H9 (cell line): ENCODE measurements around the gene WWC2. TPM values are rescaled to one million over a fixed set of nuclear protein-coding genes. Genes with fewer than 3 reads are reported as not detected.
A peak's percentile ranks its signal among the peaks of the same experiment; 100 is the strongest.

Experiments used
- DNase-seq: peaks from one replicate; pipeline ENCODE4 v3.0.0-alpha.2; 2017
- H2AFZ ChIP-seq: one replicate; pipeline ENCODE4 v1.6.1; 2013; ENCODE audit warnings: mild to moderate bottlenecking, low read length, control low read depth, moderate library complexity
- H2AK5ac ChIP-seq: 2 replicates; pipeline ENCODE4 v1.6.1; 2013; ENCODE audit warnings: low read length, control low read depth, mixed read lengths; ENCODE audit not compliant: insufficient read length
- H2BK120ac ChIP-seq: one replicate; pipeline ENCODE4 v1.6.1; 2013; ENCODE audit warnings: low read depth, mild to moderate bottlenecking, low read length, control low read depth, inconsistent platforms; ENCODE audit not compliant: poor library complexity, severe bottlenecking
- H2BK12ac ChIP-seq: 2 replicates; pipeline ENCODE4 v1.6.1; 2013; ENCODE audit warnings: low read length, control low read depth, mixed read lengths, low read depth; ENCODE audit not compliant: insufficient read length
- H2BK15ac ChIP-seq: 2 replicates; pipeline ENCODE4 v1.6.1; 2013; ENCODE audit warnings: low read depth, low read length, control low read depth
- H2BK20ac ChIP-seq: one replicate; pipeline ENCODE4 v1.6.1; 2013; ENCODE audit warnings: low read depth, mild to moderate bottlenecking, low read length, control low read depth, inconsistent platforms; ENCODE audit not compliant: poor library complexity, severe bottlenecking
- H2BK5ac ChIP-seq: 2 replicates; pipeline ENCODE4 v1.6.1; 2013; ENCODE audit warnings: low read length, control low read depth, mixed read lengths; ENCODE audit not compliant: insufficient read length
- H3K14ac ChIP-seq: 2 replicates; pipeline ENCODE4 v1.6.1; 2013; ENCODE audit warnings: low read length, control low read depth; ENCODE audit not compliant: insufficient read depth
- H3K18ac ChIP-seq: 2 replicates; pipeline ENCODE4 v1.6.1; 2013; ENCODE audit warnings: low read depth, mild to moderate bottlenecking, mixed read lengths, low read length, control low read depth; ENCODE audit not compliant: insufficient read length
- H3K23ac ChIP-seq: 2 replicates; pipeline ENCODE4 v1.6.1; 2013; ENCODE audit warnings: low read length, control low read depth, mixed read lengths, low read depth; ENCODE audit not compliant: insufficient read length
- H3K23me2 ChIP-seq: 2 replicates; pipeline ENCODE4 v1.6.1; 2013; ENCODE audit warnings: low read depth, mild to moderate bottlenecking, mixed read lengths, low read length, control low read depth; ENCODE audit not compliant: insufficient read length, poor library complexity, severe bottlenecking
- H3K27ac ChIP-seq: 2 replicates; pipeline ENCODE4 v1.5.1; 2013; ENCODE audit warnings: low read length, control low read depth, mixed read lengths, low read depth; ENCODE audit not compliant: insufficient read length
- H3K27me3 ChIP-seq: 2 replicates; pipeline ENCODE4 v1.6.1; 2013; ENCODE audit warnings: low read length, control low read depth, inconsistent platforms; ENCODE audit not compliant: insufficient read depth
- H3K4ac ChIP-seq: 2 replicates; pipeline ENCODE4 v1.6.1; 2013; ENCODE audit warnings: low read depth, mild to moderate bottlenecking, control low read depth, inconsistent platforms, low read length, moderate library complexity
- H3K4me1 ChIP-seq: 2 replicates; pipeline ENCODE4 v1.6.1; 2013; ENCODE audit warnings: low read length, control low read depth, inconsistent platforms; ENCODE audit not compliant: insufficient read depth
- H3K4me2 ChIP-seq: 2 replicates; pipeline ENCODE4 v1.6.1; 2013; ENCODE audit warnings: low read length, control low read depth, mixed read lengths; ENCODE audit not compliant: insufficient read length, insufficient read depth
- H3K56ac ChIP-seq: 2 replicates; pipeline ENCODE4 v1.6.1; 2013; ENCODE audit warnings: low read depth, mild to moderate bottlenecking, mixed read lengths, low read length, control low read depth; ENCODE audit not compliant: insufficient read length
- H3K79me1 ChIP-seq: 2 replicates; pipeline ENCODE4 v1.6.1; 2013; ENCODE audit warnings: low read depth, mild to moderate bottlenecking, moderate library complexity, low read length, control low read depth, inconsistent platforms; ENCODE audit not compliant: insufficient read depth, poor library complexity, severe bottlenecking
- H3K79me2 ChIP-seq: 2 replicates; pipeline ENCODE4 v1.6.1; 2013; ENCODE audit warnings: low read length, control low read depth, inconsistent platforms; ENCODE audit not compliant: insufficient read depth
- H3K9ac ChIP-seq: 2 replicates; pipeline ENCODE4 v1.6.1; 2013; ENCODE audit warnings: low read length, control low read depth, mixed read lengths; ENCODE audit not compliant: insufficient read length; ENCODE audit errors: extremely low read depth
- H3K9me3 ChIP-seq: one replicate; pipeline ENCODE4 v1.6.1; 2013; ENCODE audit warnings: low read depth, low read length, inconsistent platforms; ENCODE audit not compliant: control insufficient read depth
- H3T11ph ChIP-seq: one replicate; pipeline ENCODE4 v1.6.1; 2013; ENCODE audit warnings: mild to moderate bottlenecking, low read length, control low read depth, inconsistent platforms
- H4K20me1 ChIP-seq: one replicate; pipeline ENCODE4 v1.6.1; 2013; ENCODE audit not compliant: control insufficient read depth, insufficient read length, insufficient read depth
- H4K5ac ChIP-seq: 2 replicates; pipeline ENCODE4 v1.6.1; 2013; ENCODE audit warnings: low read depth, mild to moderate bottlenecking, mixed read lengths, low read length, control low read depth; ENCODE audit not compliant: insufficient read length
- H4K8ac ChIP-seq: replicated peaks from 2 replicates; pipeline ENCODE4 v1.6.1; 2013; ENCODE audit warnings: low read length, control low read depth, mixed read lengths, low read depth; ENCODE audit not compliant: insufficient read length
- H4K91ac ChIP-seq: 2 replicates; pipeline ENCODE4 v1.6.1; 2013; ENCODE audit warnings: low read depth, mild to moderate bottlenecking, moderate library complexity, mixed read lengths, low read length, control low read depth; ENCODE audit not compliant: insufficient read length
- H3K27ac Mint-ChIP-seq, 3 experiments: 2 replicates in 2 of 3; 3 replicates in 1 of 3; pipeline ENCODE4 v1.8.0; 2020 to 2021; ENCODE audit warnings: mixed read lengths in 3 of 3, mild to moderate bottlenecking in 1 of 3, moderate library complexity in 1 of 3
- H3K27me3 Mint-ChIP-seq: 2 replicates; pipeline ENCODE4 v1.8.0; 2021; ENCODE audit warnings: low read depth, mild to moderate bottlenecking, moderate library complexity, mixed read lengths
- H3K36me3 Mint-ChIP-seq, 3 experiments: 2 replicates in 2 of 3; 3 replicates in 1 of 3; pipeline ENCODE4 v1.8.0; 2020 to 2021; ENCODE audit warnings: low read depth in 3 of 3, mixed read lengths in 3 of 3; ENCODE audit not compliant: insufficient read depth in 1 of 3
- H3K4me1 Mint-ChIP-seq, 2 experiments: 2 replicates each; pipeline ENCODE4 v1.8.0; 2020; ENCODE audit warnings: mixed read lengths in 2 of 2
- H3K4me3 Mint-ChIP-seq, 2 experiments: 2 replicates in 1 of 2; 3 replicates in 1 of 2; pipeline ENCODE4 v1.8.0; 2020 to 2021; ENCODE audit warnings: mild to moderate bottlenecking in 2 of 2, mixed read lengths in 2 of 2, moderate library complexity in 1 of 2
- H3K9me3 Mint-ChIP-seq, 2 experiments: 2 replicates in 1 of 2; 3 replicates in 1 of 2; pipeline ENCODE4 v1.8.0; 2020; ENCODE audit warnings: mild to moderate bottlenecking in 2 of 2, mixed read lengths in 2 of 2, moderate library complexity in 1 of 2
- total RNA-seq: library from RNA; stranded (reverse); gene quantifications from 2 replicates; pipeline ENCODE4 v1.2.1, GENCODE V29; 2021
- TF ChIP-seq, protein P1 (sequence below): fragments of 200-600 bp; sonication (generic); conservative IDR thresholded peaks from 3 replicates; pipeline ENCODE4 v1.8.0; 2021; ENCODE audit warnings: antibody characterized with exemption, mild to moderate bottlenecking

Gene WWC2
- total RNA-seq, 1 experiment from 2014 or later = 106 TPM

DNA sequence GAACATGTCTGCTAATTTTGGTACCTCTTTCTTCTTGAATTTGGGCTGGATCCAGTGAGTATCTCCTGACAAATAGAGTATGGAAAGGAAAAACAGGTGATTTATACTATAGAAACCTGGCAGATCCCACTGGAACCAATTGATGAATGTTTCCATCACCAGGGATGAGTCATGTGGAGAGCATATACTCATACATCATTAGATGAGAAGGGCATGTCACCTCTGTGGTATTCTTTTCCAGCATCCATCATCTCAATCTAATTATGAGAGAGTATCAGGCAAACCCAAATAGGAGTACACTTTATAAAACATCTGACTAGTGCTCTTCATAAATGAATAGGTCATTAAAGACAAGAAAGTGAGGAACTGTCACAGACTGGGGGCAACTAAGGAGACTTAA, 130.3 kb downstream of the WWC2 start:
- H2BK15ac ChIP-seq = no peak overlapping the region
- no peak for DNase-seq

More for the DNA sequence above, 130.3 kb downstream of the WWC2 start:
- no peak overlapping the region for H3K4me2 ChIP-seq
- H3K79me2 ChIP-seq = no peaks in the 10 kb centered on the region
- H3K9me3 Mint-ChIP-seq = no peaks in the 10 kb centered on the region
- no peaks in the 10 kb centered on the region for H3K23me2 ChIP-seq
- no peak overlapping the region for H2BK5ac ChIP-seq
- no peak overlapping the region for H2BK12ac ChIP-seq
- no peak overlapping the region for H2BK20ac ChIP-seq
- no peaks in the 10 kb centered on the region for H3K27me3 ChIP-seq
- no peak overlapping the region for H3K27ac ChIP-seq
- H3K14ac ChIP-seq = no peak overlapping the region
- H3K79me1 ChIP-seq = no peaks in the 10 kb centered on the region
- H3K4ac ChIP-seq = no peak overlapping the region
- no peak overlapping the region for H4K5ac ChIP-seq
- TF ChIP-seq, protein P1, sequence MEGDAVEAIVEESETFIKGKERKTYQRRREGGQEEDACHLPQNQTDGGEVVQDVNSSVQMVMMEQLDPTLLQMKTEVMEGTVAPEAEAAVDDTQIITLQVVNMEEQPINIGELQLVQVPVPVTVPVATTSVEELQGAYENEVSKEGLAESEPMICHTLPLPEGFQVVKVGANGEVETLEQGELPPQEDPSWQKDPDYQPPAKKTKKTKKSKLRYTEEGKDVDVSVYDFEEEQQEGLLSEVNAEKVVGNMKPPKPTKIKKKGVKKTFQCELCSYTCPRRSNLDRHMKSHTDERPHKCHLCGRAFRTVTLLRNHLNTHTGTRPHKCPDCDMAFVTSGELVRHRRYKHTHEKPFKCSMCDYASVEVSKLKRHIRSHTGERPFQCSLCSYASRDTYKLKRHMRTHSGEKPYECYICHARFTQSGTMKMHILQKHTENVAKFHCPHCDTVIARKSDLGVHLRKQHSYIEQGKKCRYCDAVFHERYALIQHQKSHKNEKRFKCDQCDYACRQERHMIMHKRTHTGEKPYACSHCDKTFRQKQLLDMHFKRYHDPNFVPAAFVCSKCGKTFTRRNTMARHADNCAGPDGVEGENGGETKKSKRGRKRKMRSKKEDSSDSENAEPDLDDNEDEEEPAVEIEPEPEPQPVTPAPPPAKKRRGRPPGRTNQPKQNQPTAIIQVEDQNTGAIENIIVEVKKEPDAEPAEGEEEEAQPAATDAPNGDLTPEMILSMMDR = no peak
- H4K20me1 ChIP-seq = no peaks in the 10 kb centered on the region
- no peak overlapping the region for H3K18ac ChIP-seq
- H3K4me1 Mint-ChIP-seq = peaks cover 26 to 32% of the 10 kb centered on the region in 2 experiments
- no peak overlapping the region for H3T11ph ChIP-seq
- H3K36me3 Mint-ChIP-seq = peaks cover 6 to 15% (median 11%) of the 10 kb centered on the region in 3 experiments; a peak in 6 of 7 replicates
- H3K27me3 Mint-ChIP-seq = no peaks in the 10 kb centered on the region; the same call in 1 of the 2 replicates
- H3K4me1 ChIP-seq = no peaks in the 10 kb centered on the region; the same call in 1 of the 2 replicates
- no peaks in the 10 kb centered on the region for H3K9me3 ChIP-seq
- no peak overlapping the region for H2BK120ac ChIP-seq
- no peak overlapping the region for H3K23ac ChIP-seq
- H2AK5ac ChIP-seq = no peak overlapping the region
- peak overlapping the region in 2 of 3 experiments; percentile 4 to 14; a peak in 2 of 7 replicates for H3K27ac Mint-ChIP-seq
- no peak overlapping the region for H2AFZ ChIP-seq
- H4K91ac ChIP-seq = no peak overlapping the region
- H3K4me3 Mint-ChIP-seq = no peak overlapping the region
- no peak overlapping the region for H3K9ac ChIP-seq
- no peak overlapping the region for H3K56ac ChIP-seq
- H4K8ac ChIP-seq = no peak overlapping the region
